ENCODE results near the gene F7. TPM values are rescaled to one million over a fixed set of nuclear protein-coding genes. Genes with fewer than 3 reads are reported as not detected.

The F7 gene
- total and polyA plus RNA-seq, 2 experiments from 2014 or later: not detected

- no peaks in the 10 kb centered on the region for H3K4me1 ChIP-seq (ENCODE audit: insufficient read depth)
- H3K4me3 ChIP-seq: no peak overlapping the region
- H2AFZ ChIP-seq: no peak overlapping the region
- 78 to 83% methylated on average over 16 of the region's 16 CpGs for WGBS, 2 experiments (ENCODE audit: low coverage in 1 of 2, low lambda C conversion rate in 2 of 2, missing lambda C conversion rate in 2 of 2)
- H3K27ac ChIP-seq: no peak overlapping the region
- no peak for TF ChIP-seq EZH2phosphoT487 (IDR thresholded peaks at IDR 0.05; ENCODE audit: insufficient read depth, low read depth)
- no peak for TF ChIP-seq EZH2 (IDR thresholded peaks at IDR 0.05; ENCODE audit: insufficient read depth, poor library complexity, severe bottlenecking)
- H3K9me2 ChIP-seq (ENCODE audit: insufficient read depth): no peaks in the 10 kb centered on the region
- H3F3A ChIP-seq (ENCODE audit: insufficient read depth): no peaks in the 10 kb centered on the region
- no peaks in the 10 kb centered on the region for H4K20me1 ChIP-seq (ENCODE audit: insufficient read depth)
- no peaks in the 10 kb centered on the region for H3K27me3 ChIP-seq (replicated peaks; ENCODE audit: insufficient read depth)
- H3K36me3 ChIP-seq (ENCODE audit: low read depth): no peaks in the 10 kb centered on the region
- H3K4me2 ChIP-seq (ENCODE audit: unreplicated experiment): no peak overlapping the region
- in situ Hi-C loops (cut with MboI): no loop called here
- H3K79me2 ChIP-seq (ENCODE audit: insufficient read depth): no peaks in the 10 kb centered on the region
- DNase-seq: no peak
- H3K9me3 ChIP-seq (ENCODE audit: low read depth): no peaks in the 10 kb centered on the region
- no peak overlapping the region for H3K9ac ChIP-seq
Observed at GRCh38 chr13:113119166-113119821, 13.7 kb downstream of the F7 start.

- Histone ChIP-seq H3F3A (ENCODE audit: insufficient read depth) (no peaks in the 10 kb centered on the region), H3K4me2 (ENCODE audit: unreplicated experiment) (no peak overlapping the region), H3K9ac (no peak overlapping the region), H3K27me3 (replicated peaks; ENCODE audit: insufficient read depth) (no peaks in the 10 kb centered on the region), H3K4me1 (ENCODE audit: insufficient read depth) (no peaks in the 10 kb centered on the region), H3K9me3 (ENCODE audit: low read depth) (no peaks in the 10 kb centered on the region), H3K36me3 (ENCODE audit: low read depth) (no peaks in the 10 kb centered on the region), H4K20me1 (ENCODE audit: insufficient read depth) (no peaks in the 10 kb centered on the region), H3K9me2 (ENCODE audit: insufficient read depth) (no peaks in the 10 kb centered on the region), H2AFZ (no peak overlapping the region), H3K4me3 (no peak overlapping the region), H3K27ac (no peak overlapping the region), H3K79me2 (ENCODE audit: insufficient read depth) (no peaks in the 10 kb centered on the region)
- in situ Hi-C loops (cut with MboI): no loop called here
- TF ChIP-seq EZH2 (IDR thresholded peaks at IDR 0.05; ENCODE audit: insufficient read depth, poor library complexity, severe bottlenecking) (no peak), EZH2phosphoT487 (IDR thresholded peaks at IDR 0.05; ENCODE audit: insufficient read depth, low read depth) (no peak)
- DNase-seq: no peak
- WGBS, 2 experiments (ENCODE audit: low coverage in 1 of 2, low lambda C conversion rate in 2 of 2, missing lambda C conversion rate in 2 of 2): 91 to 94% methylated on average over 7 of the region's 7 CpGs
Observed at GRCh38 chr13:113119822-113120189, 14.2 kb downstream of the F7 start.

- Histone ChIP-seq H3K27me3 (replicated peaks; ENCODE audit: insufficient read depth) (no peaks in the 10 kb centered on the region), H3K9me3 (ENCODE audit: low read depth) (no peaks in the 10 kb centered on the region), H3K4me3 (no peak overlapping the region), H4K20me1 (ENCODE audit: insufficient read depth) (no peaks in the 10 kb centered on the region), H2AFZ (no peak overlapping the region), H3K4me2 (ENCODE audit: unreplicated experiment) (no peak overlapping the region), H3K9ac (no peak overlapping the region), H3K4me1 (ENCODE audit: insufficient read depth) (no peaks in the 10 kb centered on the region), H3K36me3 (ENCODE audit: low read depth) (no peaks in the 10 kb centered on the region), H3K79me2 (ENCODE audit: insufficient read depth) (no peaks in the 10 kb centered on the region), H3K27ac (no peak overlapping the region), H3K9me2 (ENCODE audit: insufficient read depth) (no peaks in the 10 kb centered on the region), H3F3A (ENCODE audit: insufficient read depth) (no peaks in the 10 kb centered on the region)
- no peak for DNase-seq
- in situ Hi-C loops (cut with MboI): no loop called here
- 68 to 70% methylated on average over 19 of the region's 19 CpGs for WGBS, 2 experiments (ENCODE audit: low coverage in 1 of 2, low lambda C conversion rate in 2 of 2, missing lambda C conversion rate in 2 of 2)
- TF ChIP-seq EZH2phosphoT487 (IDR thresholded peaks at IDR 0.05; ENCODE audit: insufficient read depth, low read depth) (no peak), EZH2 (IDR thresholded peaks at IDR 0.05; ENCODE audit: insufficient read depth, poor library complexity, severe bottlenecking) (no peak)
Observed at GRCh38 chr13:113120300-113121182, 14.9 kb downstream of the F7 start.

DNA sequence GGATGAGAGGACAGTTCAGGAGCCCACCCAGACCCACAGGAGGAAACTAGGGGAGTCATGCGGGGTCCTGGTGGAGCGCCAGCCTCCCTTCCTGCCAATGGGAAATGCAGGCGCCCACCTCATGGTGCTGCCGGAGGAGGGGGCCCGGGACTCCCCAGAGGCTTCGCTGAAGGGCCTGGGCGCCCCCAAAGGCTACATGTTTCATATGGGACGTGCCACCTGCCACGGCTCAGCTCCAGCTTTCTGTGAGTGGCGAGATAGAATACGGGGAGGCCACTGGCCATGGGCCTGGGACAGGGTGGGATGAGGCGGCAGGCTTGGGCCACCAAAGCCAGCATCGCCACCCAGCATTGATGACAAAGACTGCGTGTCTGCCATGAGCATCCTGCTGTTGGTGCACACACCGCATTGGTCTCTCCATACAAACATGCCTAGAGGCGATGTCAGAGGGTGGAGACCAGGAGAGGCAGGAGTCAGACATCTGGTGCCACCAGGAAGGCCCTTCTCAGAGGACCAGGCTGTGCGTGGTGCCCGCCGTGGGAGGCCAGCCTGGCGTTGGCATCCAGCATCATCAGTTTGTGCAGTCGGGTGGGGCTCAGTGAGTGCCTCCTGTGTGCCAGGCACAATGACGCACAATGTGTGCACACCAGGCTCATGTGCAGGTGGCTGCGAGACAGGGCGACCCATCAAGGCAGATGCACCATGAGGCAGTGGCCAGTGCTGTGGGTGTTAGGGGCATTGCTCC is 15.8 kb downstream of the F7 start:
- no peak overlapping the region for H3K4me2 ChIP-seq (ENCODE audit: unreplicated experiment)
- no peaks in the 10 kb centered on the region for H3K4me1 ChIP-seq (ENCODE audit: insufficient read depth)
- no peaks in the 10 kb centered on the region for H3F3A ChIP-seq (ENCODE audit: insufficient read depth)
- H2AFZ ChIP-seq: no peak overlapping the region
- no peaks in the 10 kb centered on the region for H3K27me3 ChIP-seq (replicated peaks; ENCODE audit: insufficient read depth)
- H3K4me3 ChIP-seq: no peak overlapping the region
- H4K20me1 ChIP-seq (ENCODE audit: insufficient read depth): no peaks in the 10 kb centered on the region
- no peak overlapping the region for H3K9ac ChIP-seq
- no peak overlapping the region for H3K27ac ChIP-seq
- no peaks in the 10 kb centered on the region for H3K9me2 ChIP-seq (ENCODE audit: insufficient read depth)
- no peaks in the 10 kb centered on the region for H3K9me3 ChIP-seq (ENCODE audit: low read depth)
- no peaks in the 10 kb centered on the region for H3K36me3 ChIP-seq (ENCODE audit: low read depth)
- TF ChIP-seq EZH2 (IDR thresholded peaks at IDR 0.05; ENCODE audit: insufficient read depth, poor library complexity, severe bottlenecking): no peak
- no peak for TF ChIP-seq EZH2phosphoT487 (IDR thresholded peaks at IDR 0.05; ENCODE audit: insufficient read depth, low read depth)
- in situ Hi-C loops (cut with MboI): no loop called here
- 92 to 93% methylated on average over 23 to 24 of the region's 24 CpGs for WGBS, 2 experiments (ENCODE audit: low coverage in 1 of 2, low lambda C conversion rate in 2 of 2, missing lambda C conversion rate in 2 of 2)
- no peaks in the 10 kb centered on the region for H3K79me2 ChIP-seq (ENCODE audit: insufficient read depth)
- no peak for DNase-seq
